GM20431 (cell line): Measurements from ENCODE around the gene INPP5D.
"Not testable (repeated sequence)": the region's sequence is repeated elsewhere in the genome, so short reads cannot be mapped to it uniquely, and the experiment has no call there.

ENCODE experiments used
- in situ Hi-C: fragments of 300-500 bp; cut with MseI, MboI; formaldehyde crosslinking; loops from one replicate; pipeline ENCODE4 v1.15.0; 2020; ENCODE audit warnings: low sequenced_read_pairs; ENCODE audit not compliant: unreplicated experiment

INPP5D gene

GRCh38 chr2:233189025-233189424, 128.9 kb downstream of the INPP5D start:
- in situ Hi-C loops, result no loop called here

- in situ Hi-C loops, result not testable (repeated sequence)
Observed at GRCh38 chr2:233191016-233191415, 130.9 kb downstream of the INPP5D start.

GRCh38 chr2:233193738-233194137, 133.6 kb downstream of the INPP5D start:
- in situ Hi-C loops, result no loop called here

GRCh38 chr2:233195027-233195426, 134.9 kb downstream of the INPP5D start:
- in situ Hi-C loops, result no loop called here

- in situ Hi-C loops, result no loop called here
Observed at GRCh38 chr2:233197022-233197421, 136.9 kb downstream of the INPP5D start.

GRCh38 chr2:233198026-233198425, 137.9 kb downstream of the INPP5D start:
- in situ Hi-C loops, result no loop called here

GRCh38 chr2:233199870-233200269, 139.7 kb downstream of the INPP5D start:
- in situ Hi-C loops, result no loop called here

- in situ Hi-C loops, result not testable (repeated sequence)
Observed at GRCh38 chr2:233200790-233201189, 140.6 kb downstream of the INPP5D start.

- in situ Hi-C loops, result no loop called here
Observed at GRCh38 chr2:233201258-233202013, 141.3 kb downstream of the INPP5D start.

- in situ Hi-C loops, result no loop called here
Observed at GRCh38 chr2:233202531-233202944, 142.4 kb downstream of the INPP5D start.

GRCh38 chr2:233203060-233203459, 142.9 kb downstream of the INPP5D start:
- in situ Hi-C loops, result no loop called here

GRCh38 chr2:233204286-233204936, 144.3 kb downstream of the INPP5D start:
- in situ Hi-C loops, result no loop called here

- in situ Hi-C loops, result no loop called here
Observed at GRCh38 chr2:233208382-233209116, 148.4 kb downstream of the INPP5D start.

- in situ Hi-C loops, result no loop called here
Observed at GRCh38 chr2:233209117-233209532, 149.0 kb downstream of the INPP5D start.

GRCh38 chr2:233209533-233210171, 149.5 kb downstream of the INPP5D start:
- in situ Hi-C loops, result no loop called here

GRCh38 chr2:233210281-233210680, 150.1 kb downstream of the INPP5D start:
- in situ Hi-C loops, result no loop called here

GRCh38 chr2:233210843-233211547, 150.9 kb downstream of the INPP5D start:
- in situ Hi-C loops, result no loop called here

GRCh38 chr2:233211548-233211895, 151.4 kb downstream of the INPP5D start:
- in situ Hi-C loops, result no loop called here

GRCh38 chr2:233213011-233213410, 152.9 kb downstream of the INPP5D start:
- in situ Hi-C loops, result no loop called here

- in situ Hi-C loops, result no loop called here
Observed at GRCh38 chr2:233213975-233214374, 153.8 kb downstream of the INPP5D start.
